ENCODE measurements around the gene SHROOM3.

DNA sequence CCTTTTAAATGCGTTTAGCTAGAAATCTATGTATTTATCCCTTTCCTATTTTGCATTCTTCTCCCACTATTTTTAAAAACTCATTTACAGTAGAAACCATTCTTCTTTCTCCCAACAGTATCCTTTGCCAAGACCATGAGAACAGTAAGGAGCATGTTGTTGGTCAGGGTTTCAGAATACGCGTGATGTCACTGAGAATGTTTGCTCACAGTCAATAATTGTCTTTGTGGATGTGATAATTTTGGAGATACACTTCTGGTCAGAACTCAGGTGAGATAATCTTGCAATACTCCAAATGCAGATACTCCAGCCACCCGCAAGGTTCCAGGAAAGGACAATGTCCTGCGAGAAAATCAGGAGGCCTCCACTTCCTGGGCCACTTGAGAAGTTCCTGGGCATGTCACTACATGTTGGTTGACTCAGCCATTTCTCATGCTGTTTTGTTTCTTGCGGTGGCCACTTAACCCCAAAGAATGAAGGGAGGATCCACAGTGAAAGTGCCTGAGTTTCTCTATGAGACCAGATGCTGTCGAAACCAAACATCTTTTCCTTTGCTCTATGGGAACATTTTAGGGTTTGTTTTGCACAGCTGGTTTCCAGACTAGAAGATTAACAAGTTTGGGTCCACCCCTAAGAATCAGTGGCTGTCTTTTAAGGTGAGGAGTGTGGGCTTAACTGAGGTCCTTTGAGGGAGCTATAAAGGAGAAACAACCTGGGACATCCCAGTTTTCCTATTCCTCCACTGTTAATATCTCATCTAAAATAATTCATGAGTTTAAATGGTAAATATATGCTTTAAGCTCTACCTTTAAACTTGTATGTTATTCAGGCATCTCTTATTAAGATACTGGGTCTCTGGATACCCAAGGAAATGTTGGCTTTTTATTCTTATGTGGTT lies 346.9 kb downstream of the SHROOM3 start:
- TF ChIP-seq CTCF (IDR thresholded peaks at IDR 0.05 in 8 of 11, conservative IDR thresholded peaks at IDR 0.05 in 3 of 11) (no peak), POLR2A (IDR thresholded peaks at IDR 0.05) (no peak), POLR2AphosphoS5 (IDR thresholded peaks at IDR 0.05) (no peak)
